Endodermal cell (in vitro differentiated cells): ENCODE data around the gene POLR2L. TPM values are rescaled to one million over a fixed set of nuclear protein-coding genes. Genes with fewer than 3 reads are reported as not detected.

ENCODE experiments used
- DNase-seq: peaks from one replicate; pipeline ENCODE4 v3.0.0-alpha.2; 2017
- H3K27ac ChIP-seq: 2 replicates; pipeline ENCODE4 v1.5.1; 2013; ENCODE audit warnings: mild to moderate bottlenecking, low read depth, low read length, moderate library complexity
- H3K27me3 ChIP-seq: 2 replicates; pipeline ENCODE4 v1.6.1; 2013; ENCODE audit warnings: mild to moderate bottlenecking, low read length, moderate library complexity; ENCODE audit not compliant: insufficient read depth, control insufficient read depth, poor library complexity, severe bottlenecking
- H3K36me3 ChIP-seq: 2 replicates; pipeline ENCODE4 v1.7.0; 2013; ENCODE audit warnings: mild to moderate bottlenecking, low read length, moderate library complexity; ENCODE audit not compliant: control insufficient read depth, insufficient read depth
- H3K4me1 ChIP-seq: one replicate; pipeline ENCODE4 v1.7.0; 2013; ENCODE audit warnings: low read length; ENCODE audit not compliant: control insufficient read depth, insufficient read depth
- H3K4me3 ChIP-seq: 2 replicates; pipeline ENCODE4 v1.5.1; 2013; ENCODE audit warnings: mild to moderate bottlenecking, low read length, moderate library complexity
- H3K9ac ChIP-seq: 2 replicates; pipeline ENCODE4 v1.6.1; 2013; ENCODE audit warnings: mild to moderate bottlenecking, low read length, moderate library complexity; ENCODE audit not compliant: poor library complexity, severe bottlenecking; ENCODE audit errors: extremely low read depth
- H3K9me3 ChIP-seq: 2 replicates; pipeline ENCODE4 v1.6.1; 2013; ENCODE audit warnings: mild to moderate bottlenecking, low read length, moderate library complexity; ENCODE audit not compliant: control insufficient read depth
- H3K27ac Mint-ChIP-seq: 2 replicates; pipeline ENCODE4 v1.8.0; 2020; ENCODE audit warnings: mixed read lengths
- H3K27me3 Mint-ChIP-seq: 2 replicates; pipeline ENCODE4 v1.8.0; 2021; ENCODE audit warnings: mild to moderate bottlenecking, mixed read lengths; ENCODE audit not compliant: insufficient read depth
- H3K36me3 Mint-ChIP-seq: 2 replicates; pipeline ENCODE4 v1.8.0; 2020; ENCODE audit warnings: low read depth, mixed read lengths
- H3K4me1 Mint-ChIP-seq: 2 replicates; pipeline ENCODE4 v1.8.0; 2020; ENCODE audit warnings: mixed read lengths
- H3K4me3 Mint-ChIP-seq: 2 replicates; pipeline ENCODE4 v1.8.0; 2020; ENCODE audit warnings: mild to moderate bottlenecking, moderate library complexity, mixed read lengths
- H3K9me3 Mint-ChIP-seq: 2 replicates; pipeline ENCODE4 v1.8.0; 2020; ENCODE audit warnings: mild to moderate bottlenecking, mixed read lengths
- WGBS, 2 experiments: methylation state at CpG; one replicate each; pipeline versions ENCODE4 v1.1.5 to v1.1.7; 2013; ENCODE audit warnings: missing lambda C conversion rate in 2 of 2, mixed read lengths in 1 of 2; ENCODE audit not compliant: insufficient coverage in 1 of 2, insufficient read length in 1 of 2; 5-methylcytosine and 5-hydroxymethylcytosine counted together
- total RNA-seq, 2 donors: library from RNA; stranded (reverse); fragmentation: NEBNext Ultra II Directional in 1 of 2; extraction: Animal tissue kit (Norgen Biotek cat#: 25700) in 1 of 2; gene quantifications; 2 replicates in 1 of 2; 3 replicates in 1 of 2; pipeline ENCODE4 v1.2.1, GENCODE V29; 2021
- TF ChIP-seq, protein P1 (sequence below): fragments of 200-600 bp; sonication (generic); conservative IDR thresholded peaks from 2 replicates; pipeline ENCODE4 v1.5.0; 2021; ENCODE audit warnings: antibody characterized with exemption, mild to moderate bottlenecking

POLR2L gene
- total RNA-seq, 2 donors from 2014 or later, result 139 to 148 TPM

DNA sequence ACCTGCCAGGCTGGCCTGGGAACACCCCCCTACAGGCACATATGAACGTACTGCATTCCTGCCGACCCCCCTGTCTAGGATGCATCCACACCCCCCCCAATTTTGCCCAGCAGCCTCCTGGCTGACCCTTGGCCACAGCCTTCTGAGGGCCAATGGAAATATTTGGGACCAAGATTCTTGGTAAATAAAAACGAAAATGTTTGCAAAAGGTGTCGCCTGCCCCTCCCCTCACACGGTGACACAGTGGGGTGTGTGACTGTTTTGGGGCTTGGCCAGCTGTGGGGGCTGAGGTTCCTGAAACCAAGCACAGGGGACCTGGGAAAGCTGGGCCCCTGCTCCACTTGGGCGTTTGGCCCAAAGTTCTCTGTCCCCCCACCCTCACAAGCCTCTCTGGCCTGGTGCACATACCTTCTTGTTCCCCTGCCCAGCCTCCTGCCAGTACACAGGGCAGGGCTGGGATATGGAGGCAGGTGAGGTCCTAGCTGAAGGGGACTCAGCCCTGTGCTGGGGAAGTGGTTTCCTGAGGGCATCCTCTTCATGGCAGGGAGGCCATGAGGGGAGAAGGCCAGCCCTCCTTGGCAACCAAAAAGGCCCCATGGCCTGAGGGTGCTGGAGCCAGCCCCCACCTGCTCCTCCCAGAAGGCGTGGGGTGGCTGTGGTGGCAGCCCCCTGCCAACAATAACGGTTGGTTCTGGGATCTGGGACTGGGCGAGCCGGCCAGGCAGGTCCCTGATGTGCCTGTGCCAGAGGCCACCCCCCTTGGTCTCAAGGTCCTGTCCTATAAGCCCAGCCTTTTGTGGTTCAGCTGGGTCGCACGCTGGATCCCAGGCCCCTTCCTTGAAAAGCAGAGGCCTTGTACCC is 16.7 kb downstream of the POLR2L start:
- peaks cover 13% of the 10 kb centered on the region for H3K36me3 Mint-ChIP-seq
- H3K9me3 Mint-ChIP-seq, result no peaks in the 10 kb centered on the region
- no peaks in the 10 kb centered on the region for H3K36me3 ChIP-seq
- peaks cover 15% of the 10 kb centered on the region for H3K4me1 Mint-ChIP-seq
- peaks cover 49% of the 10 kb centered on the region for H3K27me3 ChIP-seq
- no peaks in the 10 kb centered on the region for H3K9me3 ChIP-seq
- H3K4me3 ChIP-seq, result no peak overlapping the region
- H3K4me1 ChIP-seq, result peaks cover 7% of the 10 kb centered on the region
- no peak overlapping the region for H3K4me3 Mint-ChIP-seq
- H3K27ac ChIP-seq, result no peak overlapping the region
- no peak overlapping the region for H3K9ac ChIP-seq
- TF ChIP-seq, protein P1, sequence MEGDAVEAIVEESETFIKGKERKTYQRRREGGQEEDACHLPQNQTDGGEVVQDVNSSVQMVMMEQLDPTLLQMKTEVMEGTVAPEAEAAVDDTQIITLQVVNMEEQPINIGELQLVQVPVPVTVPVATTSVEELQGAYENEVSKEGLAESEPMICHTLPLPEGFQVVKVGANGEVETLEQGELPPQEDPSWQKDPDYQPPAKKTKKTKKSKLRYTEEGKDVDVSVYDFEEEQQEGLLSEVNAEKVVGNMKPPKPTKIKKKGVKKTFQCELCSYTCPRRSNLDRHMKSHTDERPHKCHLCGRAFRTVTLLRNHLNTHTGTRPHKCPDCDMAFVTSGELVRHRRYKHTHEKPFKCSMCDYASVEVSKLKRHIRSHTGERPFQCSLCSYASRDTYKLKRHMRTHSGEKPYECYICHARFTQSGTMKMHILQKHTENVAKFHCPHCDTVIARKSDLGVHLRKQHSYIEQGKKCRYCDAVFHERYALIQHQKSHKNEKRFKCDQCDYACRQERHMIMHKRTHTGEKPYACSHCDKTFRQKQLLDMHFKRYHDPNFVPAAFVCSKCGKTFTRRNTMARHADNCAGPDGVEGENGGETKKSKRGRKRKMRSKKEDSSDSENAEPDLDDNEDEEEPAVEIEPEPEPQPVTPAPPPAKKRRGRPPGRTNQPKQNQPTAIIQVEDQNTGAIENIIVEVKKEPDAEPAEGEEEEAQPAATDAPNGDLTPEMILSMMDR, result no peak
- no peak for DNase-seq
- H3K27ac Mint-ChIP-seq, result no peak overlapping the region
- H3K27me3 Mint-ChIP-seq, result peaks cover 32% of the 10 kb centered on the region
- 91 to 94% methylated on average over 7 to 12 of the region's 12 CpGs for WGBS, 2 experiments

DNA sequence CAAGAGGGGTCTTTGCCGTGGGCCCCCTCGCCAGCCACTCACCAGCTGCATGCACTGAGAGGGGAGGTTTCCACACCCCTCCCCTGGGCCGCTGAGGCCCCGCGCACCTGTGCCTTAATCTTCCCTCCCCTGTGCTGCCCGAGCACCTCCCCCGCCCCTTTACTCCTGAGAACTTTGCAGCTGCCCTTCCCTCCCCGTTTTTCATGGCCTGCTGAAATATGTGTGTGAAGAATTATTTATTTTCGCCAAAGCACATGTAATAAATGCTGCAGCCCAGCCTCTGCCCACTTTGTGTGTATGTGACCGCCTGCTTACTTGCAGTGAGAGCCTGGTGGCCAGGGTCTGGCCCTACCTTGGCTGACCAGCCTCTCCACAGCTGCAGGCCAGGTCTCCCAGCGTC is 17.4 kb downstream of the POLR2L start:
- peaks cover 7% of the 10 kb centered on the region for H3K4me1 ChIP-seq
- H3K4me3 ChIP-seq, result no peak overlapping the region
- peaks cover 45% of the 10 kb centered on the region for H3K27me3 ChIP-seq
- no peak overlapping the region for H3K27ac ChIP-seq
- H3K9ac ChIP-seq, result no peak overlapping the region
- peaks cover 15% of the 10 kb centered on the region for H3K4me1 Mint-ChIP-seq
- peaks cover 13% of the 10 kb centered on the region for H3K36me3 Mint-ChIP-seq
- H3K4me3 Mint-ChIP-seq, result no peak overlapping the region
- no peaks in the 10 kb centered on the region for H3K9me3 ChIP-seq
- WGBS, 2 experiments, result 94% methylated on average over 2 to 11 of the region's 11 CpGs
- H3K36me3 ChIP-seq, result no peaks in the 10 kb centered on the region
- H3K27me3 Mint-ChIP-seq, result peaks cover 26% of the 10 kb centered on the region
- no peak for DNase-seq
- no peak overlapping the region for H3K27ac Mint-ChIP-seq
- no peaks in the 10 kb centered on the region for H3K9me3 Mint-ChIP-seq
- TF ChIP-seq, protein P1, result no peak

DNA sequence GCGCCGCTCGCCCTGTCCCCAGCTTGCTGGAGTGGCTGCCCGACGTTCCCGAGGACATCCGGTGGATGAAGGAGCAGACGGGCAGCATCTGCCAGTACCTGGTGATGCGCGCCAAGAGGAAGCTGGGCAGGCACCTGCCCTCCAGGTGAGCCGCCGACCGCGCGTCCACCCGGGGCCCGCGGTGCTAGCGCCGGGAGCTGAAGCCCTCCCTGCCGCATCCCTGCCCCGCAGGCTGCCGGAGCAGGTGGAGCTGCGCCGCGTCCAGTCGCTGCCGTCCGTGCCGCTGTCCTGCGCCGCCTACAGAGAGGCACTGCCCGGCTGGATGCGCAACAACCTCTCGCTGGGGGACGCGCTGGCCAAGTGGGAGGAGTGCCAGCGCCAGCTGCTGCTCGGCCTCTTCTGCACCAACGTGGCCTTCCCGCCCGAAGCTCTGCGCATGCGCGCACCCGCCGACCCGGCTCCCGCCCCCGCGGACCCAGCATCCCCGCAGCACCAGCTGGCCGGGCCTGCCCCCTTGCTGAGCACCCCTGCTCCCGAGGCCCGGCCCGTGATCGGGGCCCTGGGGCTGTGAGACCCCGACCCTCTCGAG is 17.9 kb downstream of the POLR2L start:
- Mint-ChIP-seq H3K4me3 (no peak overlapping the region), H3K4me1 (peaks cover 15% of the 10 kb centered on the region), H3K27ac (no peak overlapping the region), H3K9me3 (no peaks in the 10 kb centered on the region), H3K27me3 (peaks cover 22% of the 10 kb centered on the region), H3K36me3 (peaks cover 13% of the 10 kb centered on the region)
- TF ChIP-seq, protein P1, result no peak
- DNase-seq, result no peak
- Histone ChIP-seq H3K4me1 (peaks cover 4% of the 10 kb centered on the region), H3K27me3 (peaks cover 39% of the 10 kb centered on the region), H3K4me3 (no peak overlapping the region), H3K9ac (no peak overlapping the region), H3K9me3 (no peaks in the 10 kb centered on the region), H3K36me3 (no peaks in the 10 kb centered on the region), H3K27ac (no peak overlapping the region)
- WGBS, 2 experiments, result 95 to 96% methylated on average over 38 to 59 of the region's 59 CpGs
